MM.1S (cell line): ENCODE data around the gene SPDYE4.

Experiments
- DNase-seq: peaks from one replicate; pipeline ENCODE4 v3.0.0-alpha.2; 2015
- H2AFZ ChIP-seq: fragments of 300-600 bp; sonication (generic); 2 replicates; pipeline ENCODE4 v1.6.0; 2016; ENCODE audit warnings: antibody characterized with exemption, low read length
- H3F3A ChIP-seq: fragments of 300-600 bp; sonication (generic); 2 replicates; pipeline ENCODE4 v1.6.1; 2016; ENCODE audit warnings: mild to moderate bottlenecking, antibody characterized with exemption, low read length, moderate library complexity, mixed read lengths; ENCODE audit not compliant: insufficient read depth
- H3K27ac ChIP-seq: fragments of 300-600 bp; sonication (generic); 2 replicates; pipeline ENCODE4 v1.5.1; 2016; ENCODE audit warnings: mild to moderate bottlenecking, low read length
- H3K27me3 ChIP-seq: fragments of 300-600 bp; sonication (generic); replicated peaks from 2 replicates; pipeline ENCODE4 v1.6.0; 2016; ENCODE audit warnings: low read length; ENCODE audit not compliant: insufficient read depth
- H3K36me3 ChIP-seq: fragments of 300-600 bp; sonication (generic); replicated peaks from 2 replicates; pipeline ENCODE4 v1.6.1; 2016; ENCODE audit warnings: mild to moderate bottlenecking, low read length, mixed read lengths; ENCODE audit not compliant: insufficient read depth
- H3K4me1 ChIP-seq: fragments of 300-600 bp; sonication (generic); 2 replicates; pipeline ENCODE4 v1.6.1; 2016; ENCODE audit warnings: low read length, mixed read lengths
- H3K4me2 ChIP-seq: fragments of 300-600 bp; sonication (generic); 2 replicates; pipeline ENCODE4 v1.6.0; 2016; ENCODE audit warnings: low read depth, low read length
- H3K4me3 ChIP-seq: fragments of 300-600 bp; sonication (generic); 2 replicates; pipeline ENCODE4 v1.5.1; 2016; ENCODE audit warnings: low read length, mixed read lengths
- H3K79me2 ChIP-seq: fragments of 300-600 bp; sonication (generic); 2 replicates; pipeline ENCODE4 v1.6.1; 2016; ENCODE audit warnings: mixed run types, low read length, mixed read lengths
- H3K9ac ChIP-seq: fragments of 300-600 bp; sonication (generic); 2 replicates; pipeline ENCODE4 v1.6.1; 2016; ENCODE audit warnings: low read length, mixed read lengths
- H3K9me2 ChIP-seq: fragments of 300-600 bp; sonication (generic); replicated peaks from 2 replicates; pipeline ENCODE4 v1.6.1; 2016; ENCODE audit warnings: mild to moderate bottlenecking, low read length, mixed read lengths; ENCODE audit not compliant: insufficient read depth
- H3K9me3 ChIP-seq: fragments of 300-600 bp; sonication (generic); replicated peaks from 2 replicates; pipeline ENCODE4 v1.6.1; 2016; ENCODE audit warnings: mild to moderate bottlenecking, low read length, mixed read lengths; ENCODE audit not compliant: insufficient read depth
- H4K20me1 ChIP-seq: fragments of 300-600 bp; sonication (generic); 2 replicates; pipeline ENCODE4 v1.6.1; 2016; ENCODE audit warnings: mild to moderate bottlenecking, low read length, moderate library complexity, mixed read lengths; ENCODE audit not compliant: insufficient read depth
- EZH2 ChIP-seq: fragments of 300-600 bp; sonication (generic); optimal IDR thresholded peaks from 2 replicates; pipeline ENCODE3; 2017; ENCODE audit warnings: low read depth, mild to moderate bottlenecking, antibody characterized with exemption, low read length, mixed read lengths
- EZH2phosphoT487 ChIP-seq: fragments of 300-600 bp; sonication (generic); IDR thresholded peaks from 2 replicates; pipeline ENCODE4 v1.6.1; 2018; ENCODE audit warnings: antibody characterized with exemption, low read length
- TF ChIP-seq, protein P1 (sequence below): fragments of 300-600 bp; sonication (generic); IDR thresholded peaks from 2 replicates; pipeline ENCODE4 v1.5.1; 2016; ENCODE audit warnings: antibody characterized with exemption, low read length, mixed read lengths

The SPDYE4 gene

DNA sequence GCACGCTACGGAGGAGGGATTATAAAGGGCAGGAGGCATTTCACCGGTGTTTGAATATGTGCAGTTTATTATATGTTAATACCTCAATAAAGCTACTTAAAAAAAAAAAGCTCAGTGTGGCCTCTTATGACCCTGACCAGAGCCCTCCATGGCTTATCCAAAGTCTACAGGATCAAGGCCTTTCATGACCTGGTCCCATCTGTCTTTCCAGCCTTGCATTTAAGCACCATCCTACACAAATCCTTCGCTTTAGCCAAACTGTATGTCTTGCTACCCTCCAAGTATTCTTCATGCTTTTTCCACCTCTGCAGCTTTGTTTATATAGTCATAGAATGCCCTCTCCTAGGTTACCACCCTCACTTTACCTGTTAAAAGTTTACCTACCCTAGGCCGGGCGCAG, 34.3 kb upstream of the SPDYE4 start:
- no peak overlapping the region for H3K9ac ChIP-seq
- no peaks in the 10 kb centered on the region for H3K79me2 ChIP-seq
- no peaks in the 10 kb centered on the region for H3K4me1 ChIP-seq
- no peak overlapping the region for H3K27ac ChIP-seq
- H3K4me2 ChIP-seq = no peak overlapping the region
- H4K20me1 ChIP-seq = no peaks in the 10 kb centered on the region
- H3K36me3 ChIP-seq = no peaks in the 10 kb centered on the region
- no peaks in the 10 kb centered on the region for H3F3A ChIP-seq
- H2AFZ ChIP-seq = no peak overlapping the region
- no peaks in the 10 kb centered on the region for H3K9me3 ChIP-seq
- H3K27me3 ChIP-seq = no peaks in the 10 kb centered on the region
- TF ChIP-seq EZH2 (no peak), EZH2phosphoT487 (no peak)
- TF ChIP-seq, protein P1, sequence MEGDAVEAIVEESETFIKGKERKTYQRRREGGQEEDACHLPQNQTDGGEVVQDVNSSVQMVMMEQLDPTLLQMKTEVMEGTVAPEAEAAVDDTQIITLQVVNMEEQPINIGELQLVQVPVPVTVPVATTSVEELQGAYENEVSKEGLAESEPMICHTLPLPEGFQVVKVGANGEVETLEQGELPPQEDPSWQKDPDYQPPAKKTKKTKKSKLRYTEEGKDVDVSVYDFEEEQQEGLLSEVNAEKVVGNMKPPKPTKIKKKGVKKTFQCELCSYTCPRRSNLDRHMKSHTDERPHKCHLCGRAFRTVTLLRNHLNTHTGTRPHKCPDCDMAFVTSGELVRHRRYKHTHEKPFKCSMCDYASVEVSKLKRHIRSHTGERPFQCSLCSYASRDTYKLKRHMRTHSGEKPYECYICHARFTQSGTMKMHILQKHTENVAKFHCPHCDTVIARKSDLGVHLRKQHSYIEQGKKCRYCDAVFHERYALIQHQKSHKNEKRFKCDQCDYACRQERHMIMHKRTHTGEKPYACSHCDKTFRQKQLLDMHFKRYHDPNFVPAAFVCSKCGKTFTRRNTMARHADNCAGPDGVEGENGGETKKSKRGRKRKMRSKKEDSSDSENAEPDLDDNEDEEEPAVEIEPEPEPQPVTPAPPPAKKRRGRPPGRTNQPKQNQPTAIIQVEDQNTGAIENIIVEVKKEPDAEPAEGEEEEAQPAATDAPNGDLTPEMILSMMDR = no peak
- H3K9me2 ChIP-seq = no peaks in the 10 kb centered on the region
- no peak overlapping the region for H3K4me3 ChIP-seq
- DNase-seq = no peak

DNA sequence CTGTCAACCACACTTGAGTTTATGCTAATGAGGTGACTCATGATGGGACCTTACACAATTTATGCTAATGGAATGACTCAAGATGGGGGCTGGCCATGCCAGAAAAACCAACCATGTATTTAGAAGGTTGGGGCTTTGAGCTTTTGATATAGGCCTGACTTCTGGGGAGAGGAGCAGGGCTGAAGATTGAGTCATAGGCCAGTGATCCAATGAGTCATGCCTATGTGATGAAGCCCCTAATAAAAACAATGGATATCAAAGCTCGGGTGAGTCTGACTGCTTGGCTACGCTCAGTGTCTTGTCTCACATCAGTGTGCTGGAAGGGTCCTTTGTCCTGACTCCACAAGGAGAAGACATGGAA, 33.5 kb upstream of the SPDYE4 start:
- no peaks in the 10 kb centered on the region for H3K9me2 ChIP-seq
- H3K9me3 ChIP-seq = no peaks in the 10 kb centered on the region
- H2AFZ ChIP-seq = no peak overlapping the region
- no peaks in the 10 kb centered on the region for H3F3A ChIP-seq
- no peak overlapping the region for H3K27ac ChIP-seq
- no peak overlapping the region for H3K9ac ChIP-seq
- no peak for TF ChIP-seq EZH2
- TF ChIP-seq, protein P1 = no peak
- TF ChIP-seq EZH2phosphoT487 = no peak
- no peak overlapping the region for H3K4me2 ChIP-seq
- DNase-seq = no peak
- H3K4me3 ChIP-seq = no peak overlapping the region
- no peaks in the 10 kb centered on the region for H3K27me3 ChIP-seq
- no peaks in the 10 kb centered on the region for H3K79me2 ChIP-seq
- H4K20me1 ChIP-seq = no peaks in the 10 kb centered on the region
- H3K36me3 ChIP-seq = no peaks in the 10 kb centered on the region
- no peaks in the 10 kb centered on the region for H3K4me1 ChIP-seq

DNA sequence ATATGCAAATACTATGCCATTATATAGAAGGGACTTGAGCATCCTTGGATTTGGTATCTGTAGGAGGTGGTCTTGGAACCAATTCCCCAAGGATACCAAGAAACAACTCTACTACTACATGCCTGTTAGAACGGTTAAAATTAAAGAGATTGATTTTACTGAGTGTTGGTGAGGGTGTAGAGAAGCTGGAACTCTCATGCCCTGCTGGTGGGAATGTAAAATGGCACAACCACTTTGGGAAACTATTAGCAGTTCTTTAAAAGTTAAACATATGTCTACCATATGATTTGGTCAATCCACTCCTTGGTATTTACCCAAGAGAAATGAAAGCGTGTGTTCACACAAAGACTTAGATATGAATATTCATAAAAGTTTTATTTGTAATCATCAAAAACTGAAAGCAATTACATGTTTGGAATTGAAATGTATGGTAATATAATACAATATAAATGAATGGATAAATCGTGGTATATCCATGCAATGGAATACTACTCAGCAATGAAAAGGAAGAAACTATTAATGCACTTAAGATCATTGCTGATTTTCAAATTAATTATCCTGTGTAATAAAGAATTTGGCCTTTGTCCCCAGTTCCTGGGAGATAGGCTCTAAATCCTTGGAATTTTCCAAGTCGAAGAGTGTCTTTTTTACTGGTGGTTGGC, 33.0 kb upstream of the SPDYE4 start:
- TF ChIP-seq EZH2 = no peak
- TF ChIP-seq, protein P1 = peak; percentile 9; the same call in 1 of the 2 replicates
- H3K9me2 ChIP-seq = no peaks in the 10 kb centered on the region
- H3K27me3 ChIP-seq = no peaks in the 10 kb centered on the region
- DNase-seq = no peak
- H3K36me3 ChIP-seq = no peaks in the 10 kb centered on the region
- no peaks in the 10 kb centered on the region for H4K20me1 ChIP-seq
- H3K79me2 ChIP-seq = no peaks in the 10 kb centered on the region
- H2AFZ ChIP-seq = no peak overlapping the region
- no peaks in the 10 kb centered on the region for H3F3A ChIP-seq
- H3K9me3 ChIP-seq = no peaks in the 10 kb centered on the region
- H3K4me3 ChIP-seq = no peak overlapping the region
- H3K27ac ChIP-seq = no peak overlapping the region
- H3K9ac ChIP-seq = no peak overlapping the region
- H3K4me1 ChIP-seq = no peaks in the 10 kb centered on the region
- H3K4me2 ChIP-seq = no peak overlapping the region
